GM03348 (cell line): ENCODE measurements around the gene SULT1A2.
"Not testable (repeated sequence)": the region's sequence is repeated elsewhere in the genome, so short reads cannot be mapped to it uniquely, and the experiment has no call there.

Experiments used
- DNase-seq: peaks from one replicate; pipeline ENCODE4 v3.0.0; 2012; ENCODE audit warnings: low spot score

The SULT1A2 gene

DNA sequence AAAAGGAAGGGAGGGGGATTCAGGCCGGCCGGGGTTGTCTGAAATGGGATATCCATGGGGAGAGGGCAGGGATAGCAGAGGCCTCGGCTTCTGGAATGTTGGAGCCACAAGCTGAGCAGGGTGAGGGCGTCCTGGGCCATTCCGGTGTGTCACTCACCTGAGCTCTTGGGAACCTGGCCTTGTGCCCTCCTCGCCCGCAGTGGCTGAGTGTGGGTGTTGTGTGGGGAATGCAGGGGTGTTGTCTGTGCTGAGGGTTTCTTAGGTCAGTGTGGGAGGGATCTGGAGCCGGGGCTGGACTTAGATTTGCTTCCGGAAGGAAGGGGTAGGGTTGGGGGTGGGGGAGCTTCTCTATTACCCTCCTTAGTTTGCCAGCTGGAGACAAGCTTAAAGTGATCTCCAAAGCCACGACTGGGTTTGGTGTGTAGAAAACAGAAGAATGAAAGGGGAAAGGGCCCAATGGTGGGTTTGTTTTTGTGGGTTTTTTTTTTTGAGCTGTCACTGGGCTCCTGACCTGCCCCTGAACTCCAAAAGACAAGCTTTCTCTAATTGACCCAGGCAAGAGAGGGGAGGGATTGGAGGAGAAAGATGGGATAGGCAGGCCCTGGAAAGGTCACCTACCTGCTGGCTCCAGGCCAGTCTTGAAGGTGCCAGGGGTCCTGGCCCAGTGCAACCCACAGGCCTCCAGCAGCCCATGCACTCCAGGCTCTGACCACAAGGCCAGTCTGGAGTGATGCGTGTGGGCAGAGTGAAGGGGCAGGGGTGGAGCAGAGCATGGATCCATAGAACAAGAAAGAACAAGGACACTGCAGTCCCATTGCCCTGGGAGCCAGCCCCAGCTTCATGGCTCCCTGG lies at the start of gene SULT1A2:
Gene SULT1A2, minus strand, starts transcription at position 211 of the 852 bp plus-strand sequence. CDS start 1,120 bp downstream, outside the sequence.
- no peak for DNase-seq

DNA sequence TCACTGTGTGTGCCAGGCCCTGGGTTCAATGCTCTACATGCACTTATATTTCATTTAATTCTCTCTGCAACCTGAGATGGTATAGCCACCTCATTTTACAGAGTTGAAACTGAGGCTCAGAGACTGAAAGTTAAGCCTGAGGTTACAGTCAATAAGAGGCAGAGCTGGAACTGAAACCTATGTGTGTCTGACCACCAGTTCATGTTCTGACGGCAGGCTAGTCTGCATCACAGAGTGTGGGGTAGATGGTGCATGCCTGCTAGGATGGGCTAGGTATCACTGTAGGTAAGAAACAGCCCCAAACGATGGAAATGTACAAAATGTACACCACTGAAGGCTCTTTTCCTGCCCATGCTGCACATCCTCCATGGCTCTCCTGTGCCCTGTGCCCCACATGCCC lies 43.1 kb upstream of the SULT1A2 start:
- DNase-seq: not testable (repeated sequence)

GRCh38 chr16:28638359-28638758 lies 41.5 kb upstream of the SULT1A2 start:
- not testable (repeated sequence) for DNase-seq

DNA sequence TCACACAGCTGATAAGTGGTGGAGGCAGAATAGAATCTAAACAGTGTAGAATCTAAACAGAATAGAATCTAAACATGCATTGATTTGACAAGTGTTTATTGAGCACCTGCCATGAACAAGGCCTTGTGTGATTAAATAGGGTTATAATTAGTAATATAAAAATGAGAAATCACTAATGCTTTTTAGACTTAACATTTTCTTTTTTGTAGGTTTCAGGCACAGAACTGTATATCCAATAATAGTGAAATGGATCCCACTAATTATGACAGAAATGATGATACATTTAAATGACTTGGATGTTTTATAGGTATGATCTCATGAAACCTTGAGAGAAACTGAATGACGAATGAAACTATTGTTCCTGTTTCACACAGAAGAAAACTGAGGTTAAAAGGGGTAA lies 40.9 kb upstream of the SULT1A2 start, which contains the start of gene NPIPB8:
Gene NPIPB8, plus strand, starts transcription at position 301 of the 400 bp plus-strand sequence. CDS start 296 bp downstream, outside the sequence.
- not testable (repeated sequence) for DNase-seq

- DNase-seq: not testable (repeated sequence)
Observed at GRCh38 chr16:28636093-28636823, 39.4 kb upstream of the SULT1A2 start.

- DNase-seq: not testable (repeated sequence)
Observed at GRCh38 chr16:28630905-28631304, 34.1 kb upstream of the SULT1A2 start.

GRCh38 chr16:28623172-28623711 lies 26.4 kb upstream of the SULT1A2 start:
- no peak for DNase-seq

- DNase-seq: not testable (repeated sequence)
Observed at GRCh38 chr16:28622532-28623171, 25.8 kb upstream of the SULT1A2 start.

DNA sequence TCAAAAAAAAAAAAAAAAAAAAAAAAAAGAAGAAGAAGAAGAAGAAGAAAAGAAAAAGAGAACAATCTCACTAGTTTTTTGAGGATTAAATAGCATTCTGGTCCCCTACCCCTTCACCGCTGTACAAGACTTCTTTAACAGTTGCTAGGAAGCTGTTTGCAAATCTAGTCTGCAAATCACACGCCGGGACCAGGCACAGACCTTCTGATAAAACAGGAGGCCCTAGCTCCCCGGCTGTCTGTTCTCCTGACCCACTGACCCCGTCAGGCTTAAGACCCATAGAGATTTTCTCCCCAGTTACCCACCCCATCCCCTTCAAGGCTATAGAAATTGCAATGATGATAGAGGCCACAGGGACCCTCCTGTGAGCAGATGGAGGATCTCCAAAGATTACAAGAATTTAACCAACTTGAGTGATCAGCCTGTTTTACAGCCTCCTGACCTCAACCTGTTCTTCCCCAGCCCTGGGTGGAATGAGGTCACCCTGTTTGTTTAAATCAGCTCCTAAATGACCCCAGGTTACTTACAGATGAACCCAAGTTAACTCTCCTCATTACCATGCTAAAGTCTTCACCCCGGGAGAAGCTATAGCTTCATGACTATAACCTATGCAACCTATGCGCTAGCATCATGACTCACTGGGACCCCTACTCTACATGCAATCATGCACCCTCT lies 24.8 kb upstream of the SULT1A2 start:
- no peak for DNase-seq

DNA sequence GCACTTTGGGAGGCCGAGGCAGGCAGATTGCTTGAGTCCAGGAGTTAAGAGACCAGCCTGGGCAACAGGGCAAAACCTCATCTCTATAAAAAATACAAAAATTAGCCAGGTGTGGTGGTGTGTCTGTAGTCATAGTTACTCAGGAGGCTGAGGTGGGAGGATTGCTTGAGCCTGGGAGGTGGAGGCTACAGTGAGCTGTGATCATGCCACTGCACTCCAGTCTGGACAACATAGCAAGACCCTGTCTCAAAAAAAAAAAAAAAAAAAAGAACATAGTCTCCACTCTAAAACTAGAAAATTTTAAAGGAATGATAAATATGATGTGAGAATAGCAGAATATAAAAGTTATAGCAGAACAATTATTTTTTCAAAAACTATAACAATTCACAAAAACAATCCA lies 23.5 kb upstream of the SULT1A2 start:
- DNase-seq: not testable (repeated sequence)

GRCh38 chr16:28617874-28618273 lies 21.0 kb upstream of the SULT1A2 start:
- no peak for DNase-seq

- DNase-seq: no peak
Observed at GRCh38 chr16:28616636-28617035, 19.8 kb upstream of the SULT1A2 start.

- not testable (repeated sequence) for DNase-seq
Observed at GRCh38 chr16:28616224-28616577, 19.4 kb upstream of the SULT1A2 start.

DNA sequence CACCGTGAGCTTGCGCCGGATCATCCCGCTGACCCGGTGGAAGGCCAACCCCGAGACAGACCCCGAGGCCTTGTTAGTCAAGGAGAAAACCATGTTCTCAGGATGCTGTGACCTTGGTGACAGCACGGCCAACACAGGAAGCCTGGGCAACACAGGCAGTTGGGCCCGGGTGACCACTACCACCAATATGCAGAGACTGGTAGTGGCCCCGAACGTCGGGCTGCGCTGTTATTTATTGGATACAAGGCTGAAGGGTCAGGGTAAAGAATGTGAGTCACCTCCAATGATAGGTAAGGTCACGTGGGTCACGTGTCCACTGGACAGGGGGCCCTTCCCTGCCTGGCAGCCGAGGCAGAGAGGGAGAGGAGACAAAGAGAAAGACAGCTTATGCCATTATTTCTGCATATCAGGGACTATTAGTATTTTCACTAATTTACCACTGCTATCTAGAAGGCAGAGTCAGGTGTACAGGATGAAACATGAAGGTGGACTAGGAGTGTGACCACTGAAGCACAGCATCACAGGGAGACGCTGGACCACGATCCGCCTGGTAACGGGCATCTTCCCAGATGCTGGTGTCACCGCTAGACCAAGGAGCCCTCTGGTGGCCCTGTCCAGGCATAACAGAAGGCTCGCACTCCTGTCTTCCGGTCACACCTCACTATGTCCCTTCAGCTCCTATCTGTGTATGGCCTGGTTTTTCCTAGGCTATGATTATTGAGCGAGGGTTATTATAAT lies 18.8 kb upstream of the SULT1A2 start:
- not testable (repeated sequence) for DNase-seq

DNA sequence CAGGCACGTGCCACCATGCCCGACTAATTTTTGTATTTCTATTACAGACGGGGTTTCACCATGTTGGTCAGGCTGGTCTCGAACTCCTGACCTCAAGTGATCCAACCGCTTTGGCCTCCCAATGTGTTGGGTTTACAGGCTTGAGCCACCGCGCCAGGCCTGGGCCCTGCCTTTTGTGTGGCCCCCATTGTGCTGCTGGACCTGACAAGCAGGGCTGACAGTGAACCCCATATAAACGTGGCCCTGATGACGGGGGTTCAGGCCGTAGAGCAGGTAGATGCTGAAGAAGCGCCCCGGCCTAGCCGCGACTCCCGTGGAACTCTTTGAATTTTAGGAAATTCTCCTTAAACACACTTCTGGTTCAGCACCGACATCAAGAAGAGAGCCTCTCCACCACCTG lies 17.7 kb upstream of the SULT1A2 start:
- not testable (repeated sequence) for DNase-seq

GRCh38 chr16:28613912-28614311 lies 17.1 kb upstream of the SULT1A2 start:
- DNase-seq: not testable (repeated sequence)

- not testable (repeated sequence) for DNase-seq
Observed at GRCh38 chr16:28612359-28613280, 15.8 kb upstream of the SULT1A2 start.

DNA sequence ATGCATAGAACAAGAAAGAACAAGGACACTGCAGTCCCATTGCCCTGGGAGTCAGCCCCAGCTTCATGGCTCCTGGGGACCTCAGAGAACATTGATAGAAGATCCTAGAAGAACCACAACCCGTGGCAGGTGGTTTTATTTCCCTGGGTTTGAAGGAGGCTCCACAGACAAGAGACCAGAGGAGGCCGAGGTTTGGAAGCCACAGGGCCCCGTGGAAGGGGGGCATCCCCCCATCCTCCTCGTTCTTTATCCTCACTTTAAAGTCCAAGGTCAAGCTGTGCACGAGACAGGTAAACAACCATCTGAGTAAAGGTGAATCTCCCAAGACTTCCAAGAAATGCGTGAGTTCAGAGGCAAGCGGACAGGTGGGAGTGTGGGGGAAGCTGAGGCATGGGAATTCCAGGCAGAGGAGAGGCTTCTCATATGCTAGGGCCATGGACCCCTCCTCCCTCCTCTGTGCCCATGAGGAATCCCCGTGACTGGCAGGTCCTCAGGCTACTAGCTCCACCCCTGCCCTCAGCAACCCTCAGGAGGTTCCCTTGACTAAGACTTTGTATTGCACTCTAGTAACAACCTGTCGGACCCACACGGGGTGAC lies 13.8 kb upstream of the SULT1A2 start:
- DNase-seq: no peak
